NCI-H128 (cell line): ENCODE measurements around the gene RARA.
A peak's percentile ranks its signal among the peaks of the same experiment; 100 is the strongest.
"Not testable (repeated sequence)": the region's sequence is repeated elsewhere in the genome, so short reads cannot be mapped to it uniquely, and the experiment has no call there.

ENCODE experiments used
- DNase-seq: peaks from one replicate; lab custom pipeline; 2025; ENCODE audit not compliant: unreplicated experiment; lab: John Stamatoyannopoulos, UW

RARA gene

DNA sequence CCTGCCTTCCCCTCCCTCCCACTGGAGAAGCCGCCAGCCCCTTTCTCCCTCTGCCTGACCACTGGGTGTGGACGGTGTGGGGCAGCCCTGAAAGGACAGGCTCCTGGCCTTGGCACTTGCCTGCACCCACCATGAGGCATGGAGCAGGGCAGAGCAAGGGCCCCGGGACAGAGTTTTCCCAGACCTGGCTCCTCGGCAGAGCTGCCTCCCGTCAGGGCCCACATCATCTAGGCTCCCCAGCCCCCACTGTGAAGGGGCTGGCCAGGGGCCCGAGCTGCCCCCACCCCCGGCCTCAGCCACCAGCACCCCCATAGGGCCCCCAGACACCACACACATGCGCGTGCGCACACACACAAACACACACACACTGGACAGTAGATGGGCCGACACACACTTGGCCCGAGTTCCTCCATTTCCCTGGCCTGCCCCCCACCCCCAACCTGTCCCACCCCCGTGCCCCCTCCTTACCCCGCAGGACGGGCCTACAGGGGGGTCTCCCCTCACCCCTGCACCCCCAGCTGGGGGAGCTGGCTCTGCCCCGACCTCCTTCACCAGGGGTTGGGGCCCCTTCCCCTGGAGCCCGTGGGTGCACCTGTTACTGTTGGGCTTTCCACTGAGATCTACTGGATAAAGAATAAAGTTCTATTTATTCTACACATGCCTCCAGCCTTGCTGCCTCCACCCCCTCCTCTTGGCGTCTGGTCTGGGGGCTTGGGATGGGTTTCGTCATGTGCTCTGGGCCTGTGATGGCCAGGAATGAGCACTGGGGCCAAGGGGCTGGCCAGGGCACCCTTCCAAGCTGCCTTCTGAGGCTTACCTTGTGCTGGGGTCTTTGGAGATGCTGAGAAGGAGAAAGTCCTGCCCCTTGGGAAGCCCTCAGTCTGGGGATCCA, 48.3 kb downstream of the RARA start:
- DNase-seq = no peak

GRCh38 chr17:40358323-40359038, 49.5 kb downstream of the RARA start:
- DNase-seq = peak; percentile 46

DNA sequence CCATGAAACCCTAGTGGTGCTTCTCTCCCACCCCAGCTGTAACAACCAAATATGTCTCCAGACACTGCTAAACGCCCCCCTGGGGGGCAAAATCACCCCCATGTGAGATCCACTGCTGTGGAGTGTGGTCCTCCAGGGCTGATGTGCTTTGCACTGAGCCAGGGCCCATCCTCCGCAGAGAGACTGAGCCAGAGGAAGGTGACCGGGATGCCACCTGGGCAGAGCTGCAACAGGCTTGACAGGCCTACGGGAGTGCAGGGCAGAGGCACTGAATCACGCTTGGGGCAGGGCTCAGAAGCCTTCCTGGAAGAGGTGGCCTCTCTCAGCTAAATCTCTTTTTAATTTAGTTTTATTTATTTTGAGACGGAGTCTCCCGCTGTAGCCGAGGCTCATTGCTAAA, 51.1 kb downstream of the RARA start:
- no peak for DNase-seq

DNA sequence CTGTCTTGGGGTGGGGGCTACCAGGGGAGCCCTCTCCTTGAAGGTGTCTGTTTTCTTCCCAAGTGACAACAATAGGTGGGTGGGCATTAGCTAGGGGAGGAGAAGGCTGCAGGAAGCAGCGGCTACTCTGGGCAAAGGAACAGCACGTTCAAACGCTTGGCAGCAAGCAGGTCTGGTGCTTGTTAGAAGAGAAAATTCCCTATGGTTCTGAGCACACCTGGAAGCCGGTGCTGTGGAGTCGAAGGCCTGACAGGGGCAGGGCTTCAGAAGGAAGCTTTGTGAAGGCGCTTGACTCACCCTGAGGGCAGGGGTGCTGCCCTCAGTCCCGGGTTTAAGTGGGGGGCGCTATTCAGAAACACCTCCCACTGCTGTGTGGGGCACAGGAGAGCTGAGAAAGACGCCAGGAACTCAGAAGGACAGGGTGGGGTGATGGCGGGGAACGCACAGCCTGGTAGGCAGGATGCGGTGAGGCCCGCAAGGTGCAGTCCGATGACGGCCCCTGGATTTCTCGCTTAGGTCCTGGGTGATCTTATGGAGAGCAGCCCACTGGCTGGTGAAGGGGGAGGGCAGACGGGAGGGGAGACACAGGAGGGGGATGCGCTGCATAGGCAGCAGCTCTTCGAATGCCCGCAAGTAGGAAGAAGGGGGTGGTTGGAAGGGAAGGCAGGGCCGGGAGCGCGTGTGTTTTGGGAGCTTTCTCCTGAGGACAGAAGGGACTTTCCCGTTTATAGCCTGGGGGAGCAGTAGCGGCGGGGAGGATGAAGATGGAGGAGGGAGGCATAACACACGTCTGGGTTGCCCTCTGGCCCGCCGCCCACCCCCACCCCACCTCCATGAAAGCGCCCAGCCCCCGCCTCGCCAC, 52.3 kb downstream of the RARA start:
- DNase-seq = no peak

- DNase-seq = no peak
Measured at GRCh38 chr17:40361925-40362695, 53.1 kb downstream of the RARA start.

DNA sequence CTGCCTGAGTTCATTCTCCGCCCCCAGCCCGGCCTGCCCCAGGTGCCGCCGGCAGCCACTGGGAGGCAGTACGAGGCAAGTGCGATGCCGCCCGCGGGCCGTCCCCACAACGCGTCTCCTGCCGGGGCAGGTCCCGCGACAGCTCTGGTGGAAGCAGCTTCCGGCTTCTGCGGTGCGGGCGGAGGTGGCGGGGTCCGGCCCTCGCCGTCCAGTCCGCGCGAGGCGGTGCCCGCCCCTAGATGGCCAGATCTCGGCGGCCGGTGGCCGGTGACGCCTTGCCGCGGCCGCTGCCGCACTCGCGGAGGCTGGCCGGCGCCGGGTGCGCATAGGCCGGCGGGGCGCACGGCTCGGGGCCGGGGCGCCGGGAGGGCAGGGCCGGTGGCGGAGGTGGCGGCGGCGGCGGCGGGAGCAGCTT, 53.7 kb downstream of the RARA start:
- no peak for DNase-seq

GRCh38 chr17:40363111-40363827, 54.3 kb downstream of the RARA start:
- DNase-seq = no peak

DNA sequence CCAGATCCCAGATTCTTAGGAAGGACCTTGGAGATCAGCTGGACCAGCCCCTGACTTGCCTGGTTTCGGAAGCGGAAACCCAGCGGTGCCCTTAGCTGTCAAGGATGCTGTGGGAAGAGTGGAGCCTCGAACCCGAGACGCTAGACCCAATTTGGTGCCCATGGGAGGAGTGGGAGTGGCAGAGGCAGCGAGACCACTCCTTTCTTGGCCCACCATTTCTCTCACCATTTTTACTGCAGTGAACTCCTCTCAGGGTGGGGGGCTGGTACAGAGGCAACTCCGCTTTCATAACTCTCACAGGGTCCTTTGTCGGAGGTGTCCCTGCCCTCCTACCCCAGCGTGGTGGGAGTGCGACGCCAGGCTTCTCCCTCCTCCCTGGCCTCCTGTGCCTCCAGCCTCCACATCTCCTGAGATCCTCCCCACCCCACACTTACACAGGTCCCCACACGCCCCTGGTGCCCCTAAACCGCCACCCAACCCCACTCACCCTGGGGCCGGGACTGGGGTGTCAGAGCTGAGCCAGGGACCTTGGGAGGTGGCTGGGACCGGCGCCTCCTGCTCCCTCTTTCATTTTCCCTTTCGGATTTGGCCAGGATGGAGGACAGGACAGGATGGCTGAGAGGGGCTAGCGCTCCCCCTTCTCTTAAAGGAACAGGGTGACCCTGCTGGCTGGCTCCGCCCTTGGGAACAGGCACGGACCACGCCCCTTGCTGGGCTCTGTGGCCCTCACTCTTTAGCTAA, 55.3 kb downstream of the RARA start, which contains the start of gene GJD3:
GJD3 (minus strand) TSS at position 617 of the 741 bp plus-strand sequence. CDS start 922 bp downstream, outside the sequence.
- no peak for DNase-seq

GRCh38 chr17:40364906-40365305, 55.9 kb downstream of the RARA start:
- DNase-seq = no peak

GRCh38 chr17:40366076-40366860, 57.3 kb downstream of the RARA start:
- DNase-seq = no peak

GRCh38 chr17:40366861-40367518, 58.0 kb downstream of the RARA start:
- DNase-seq = no peak

GRCh38 chr17:40367728-40368127, 58.7 kb downstream of the RARA start:
- DNase-seq = not testable (repeated sequence)

GRCh38 chr17:40369923-40370322, 60.9 kb downstream of the RARA start:
- no peak for DNase-seq

- no peak for DNase-seq
Measured at GRCh38 chr17:40371261-40371929, 62.4 kb downstream of the RARA start.

DNA sequence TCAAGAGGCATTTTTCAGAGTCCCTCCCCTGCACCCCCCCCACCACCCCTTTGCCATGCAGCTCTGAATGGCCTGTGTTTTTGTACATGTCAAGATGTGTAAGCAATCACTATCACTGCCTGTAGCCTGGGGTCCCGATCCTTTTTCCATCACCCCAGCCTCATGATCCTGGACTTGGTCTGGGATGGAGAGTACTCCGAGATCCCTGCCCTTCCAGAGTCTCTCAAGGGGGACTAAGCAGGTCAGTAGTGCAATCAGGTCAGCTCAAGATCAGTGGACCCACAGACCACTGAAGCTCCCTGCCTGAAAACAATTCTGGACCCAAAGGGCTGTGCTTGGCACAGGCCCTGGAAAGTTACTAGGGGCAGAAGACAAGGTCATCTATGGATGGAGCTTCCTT, 63.1 kb downstream of the RARA start:
- no peak for DNase-seq

DNA sequence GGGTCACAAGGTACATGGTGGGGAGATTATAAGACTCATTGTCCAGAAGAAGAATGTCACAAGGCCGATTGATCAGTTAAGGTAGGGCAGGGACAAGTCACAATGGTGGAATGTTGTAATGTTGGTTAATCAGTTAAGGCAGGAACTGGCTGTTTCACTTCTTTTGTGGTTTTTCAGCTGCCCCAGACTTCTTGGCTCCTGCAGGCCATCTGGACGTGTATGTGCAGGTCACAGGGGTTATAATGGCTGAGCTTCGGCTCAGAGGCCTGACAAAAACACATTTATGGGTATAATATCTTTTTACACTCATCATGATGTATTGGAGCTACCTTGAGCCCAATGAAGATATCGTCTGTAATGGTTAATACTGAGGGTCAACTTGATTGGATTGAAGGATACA, 63.7 kb downstream of the RARA start:
- not testable (repeated sequence) for DNase-seq

- no peak for DNase-seq
Measured at GRCh38 chr17:40373324-40373723, 64.3 kb downstream of the RARA start.
